GM12878 (cell line): ENCODE data around the gene CILP. TPM values are rescaled to one million over a fixed set of nuclear protein-coding genes. Genes with fewer than 3 reads are reported as not detected.

Source experiments
- ATAC-seq: fragments of 200-7000 bp; cut with Tn5 transposase; 3 replicates; pipeline ENCODE4 v1.9.1; 2020; ENCODE audit warnings: mild to moderate bottlenecking, moderate library complexity
- BruUV-seq: library from RNA; stranded (reverse); fragments of 400-500 nt; replicated peaks from 2 replicates; lab custom pipeline; 2021; lab: Mats Ljungman, UMichigan
- CTCF ChIA-PET: fragments of 300-600 bp; sonication (Branson Sonifier 250); formaldehyde crosslinking; extraction: SDS; loops from one replicate; lab custom pipeline; 2021; ENCODE audit warnings: inconsistent platforms; lab: Yijun Ruan, JAX
- POLR2A ChIA-PET: fragments of 350-600 bp; formaldehyde crosslinking; extraction: SDS; loops from one replicate; lab custom pipeline; 2021; ENCODE audit warnings: inconsistent platforms; lab: Charles Lee
- RAD21 ChIA-PET: fragments of 300-600 bp; sonication (Branson Sonifier 250); formaldehyde crosslinking; loops from one replicate; lab custom pipeline; 2023; ENCODE audit warnings: antibody characterized with exemption; ENCODE audit not compliant: unreplicated experiment; lab: Charles Lee
- SMC1A ChIA-PET: fragments of 300-600 bp; sonication (Branson Sonifier 250); formaldehyde crosslinking; loops from one replicate; lab custom pipeline; 2023; ENCODE audit not compliant: unreplicated experiment, uncharacterized antibody; lab: Charles Lee
- DNase-seq: peaks from one replicate; pipeline ENCODE4 v3.0.0-alpha.2; 2011; ENCODE audit warnings: low read depth, low spot score
- FAIRE-seq: peaks from 3 replicates; lab custom pipeline; 2011; peaks lifted over from hg19 to GRCh38; lab: Jason Lieb, UNC
- H2AFZ ChIP-seq: 2 replicates; pipeline ENCODE4 v1.6.0; 2011; ENCODE audit warnings: low read depth, low read length, control low read depth; ENCODE audit not compliant: control insufficient read depth
- H3K27ac ChIP-seq: 2 replicates; pipeline ENCODE4 v1.5.1; 2011; ENCODE audit warnings: control low read depth; ENCODE audit not compliant: control insufficient read depth, insufficient read depth
- H3K27me3 ChIP-seq, 2 experiments: replicated peaks in 1 of 2; 2 replicates each; pipeline versions ENCODE4 v1.6.0 to v1.6.1; 2011; ENCODE audit warnings: low read length in 1 of 2; ENCODE audit not compliant: control insufficient read depth in 2 of 2, insufficient read depth in 2 of 2
- H3K36me3 ChIP-seq, 2 experiments: 2 replicates each; pipeline ENCODE4 v1.5.1; 2011; ENCODE audit warnings: low read length in 1 of 2; ENCODE audit not compliant: control insufficient read depth in 2 of 2, insufficient read depth in 2 of 2
- H3K4me1 ChIP-seq: 2 replicates; pipeline ENCODE4 v1.6.1; 2011; ENCODE audit warnings: mild to moderate bottlenecking, low read length, moderate library complexity, mixed read lengths; ENCODE audit not compliant: control insufficient read depth, insufficient read depth
- H3K4me2 ChIP-seq: 2 replicates; pipeline ENCODE4 v1.6.0; 2011; ENCODE audit warnings: control low read depth; ENCODE audit not compliant: control insufficient read depth, insufficient read depth
- H3K4me3 ChIP-seq: fragments of 200-600 bp; sonication (generic); 2 replicates; pipeline ENCODE4 v1.5.1; 2016
- H3K79me2 ChIP-seq: 2 replicates; pipeline ENCODE4 v1.6.0; 2011; ENCODE audit warnings: low read length; ENCODE audit not compliant: control insufficient read depth, insufficient read depth
- H3K9ac ChIP-seq: 2 replicates; pipeline ENCODE4 v1.8.0; 2011; ENCODE audit warnings: low read length, control low read depth, mixed read lengths; ENCODE audit not compliant: control insufficient read depth, insufficient read depth
- H3K9me3 ChIP-seq: replicated peaks from 3 replicates; pipeline ENCODE4 v1.5.1; 2011; ENCODE audit warnings: mild to moderate bottlenecking, low read length; ENCODE audit not compliant: control insufficient read depth, insufficient read depth
- H4K20me1 ChIP-seq: 2 replicates; pipeline ENCODE4 v1.6.0; 2011; ENCODE audit not compliant: control insufficient read depth, insufficient read depth
- CBX3 ChIP-seq: fragments of 200-600 bp; sonication (generic); IDR thresholded peaks from 2 replicates; pipeline ENCODE4 v1.6.1; 2016; ENCODE audit warnings: low read depth, borderline replicate concordance
- ESRRA ChIP-seq: IDR thresholded peaks from 2 replicates; pipeline ENCODE4 v1.6.1; 2012; ENCODE audit warnings: mild to moderate bottlenecking, low read length, improper control_type of control experiment
- FOXK2 ChIP-seq: fragments of 450-650 bp; IDR thresholded peaks from 2 replicates; pipeline ENCODE4 v1.6.1; 2017; ENCODE audit warnings: mild to moderate bottlenecking, moderate library complexity
- RAD51 ChIP-seq: fragments of 450-650 bp; IDR thresholded peaks from 2 replicates; pipeline ENCODE4 v1.6.1; 2016; ENCODE audit warnings: moderate library complexity, mild to moderate bottlenecking, inconsistent platforms
- RFX5 ChIP-seq: IDR thresholded peaks from 2 replicates; pipeline ENCODE4 v1.6.1; 2011; ENCODE audit warnings: low read depth, low read length, improper control_type of control experiment
- STAT3 ChIP-seq: IDR thresholded peaks from 2 replicates; pipeline ENCODE4 v1.6.1; 2011; ENCODE audit warnings: low read depth, low read length, improper control_type of control experiment
- ZNF622 ChIP-seq: fragments of 450-650 bp; IDR thresholded peaks from 2 replicates; pipeline ENCODE4 v1.6.1; 2017; ENCODE audit warnings: mild to moderate bottlenecking, inconsistent platforms
- WGBS: methylation state at CpG from one replicate; pipeline ENCODE4 v1.1.6; 2016; ENCODE audit warnings: low lambda C conversion rate; ENCODE audit not compliant: insufficient replicate concordance, insufficient coverage; ENCODE audit errors: missing lambda C conversion rate; 5-methylcytosine and 5-hydroxymethylcytosine counted together
- in situ Hi-C: fragments of 300-500 bp; cut with MboI; formaldehyde crosslinking; loops from 9 replicates; pipeline ENCODE4 v1.14.3; 2018; ENCODE audit warnings: mixed read lengths
- intact Hi-C: fragments of 100-400 bp; cut with micrococcal nuclease; formaldehyde crosslinking; loops from one replicate; pipeline ENCODE4 v1.14.2; 2022; ENCODE audit not compliant: unreplicated experiment
- polyA plus RNA-seq, 11 experiments: library from polyadenylated mRNA; depleted of rRNA in 4 of 11; unstranded in 6 of 11; stranded (reverse) in 5 of 11; fragments of >200 nt; fragmentation: Nextera tagmentation in 4 of 11; fragmentation: Illumina TruSeq in 1 of 11; extraction: Ambion mirVana in 4 of 11; extraction: Trizol in 1 of 11; gene quantifications; 1 replicate in 1 of 11; 2 replicates in 10 of 11; pipeline versions ENCODE4 v1.2.1 to v1.2.3, GENCODE V29; 2011 to 2016; ENCODE audit warnings: inconsistent platforms in 2 of 11, missing spikeins in 2 of 11, low read depth in 1 of 11
- total RNA-seq, 4 experiments: library from RNA; depleted of rRNA in 3 of 4; stranded (reverse); fragments of >200 nt in 3 of 4; fragmentation: Illumina TruSeq in 1 of 4; extraction: Trizol in 1 of 4; gene quantifications; 2 replicates each; pipeline versions ENCODE4 v1.2.1 to v1.2.3, GENCODE V29; 2013 to 2021
- TF ChIP-seq, protein P1 (sequence below): fragments of 450-650 bp; IDR thresholded peaks from 2 replicates; pipeline ENCODE4 v1.6.1; 2017; ENCODE audit warnings: mild to moderate bottlenecking, low read depth, inconsistent platforms; ENCODE audit not compliant: poor library complexity, severe bottlenecking
- TF ChIP-seq, protein P2 (sequence below): IDR thresholded peaks from 2 replicates; pipeline ENCODE4 v1.6.1; 2012; ENCODE audit warnings: low read length, inconsistent platforms
- TF ChIP-seq, protein P3 (sequence below): fragments of 450-650 bp; conservative IDR thresholded peaks from 2 replicates; pipeline ENCODE4 v1.6.1; 2017; ENCODE audit warnings: mild to moderate bottlenecking, moderate library complexity

The CILP gene
- total and polyA plus RNA-seq, 10 of the 15 experiments (the other 5 are each of a cell fraction or from before 2014, with no cell fraction given), result 0.03 to 0.06 (median 0.04) TPM; not detected in 4

DNA sequence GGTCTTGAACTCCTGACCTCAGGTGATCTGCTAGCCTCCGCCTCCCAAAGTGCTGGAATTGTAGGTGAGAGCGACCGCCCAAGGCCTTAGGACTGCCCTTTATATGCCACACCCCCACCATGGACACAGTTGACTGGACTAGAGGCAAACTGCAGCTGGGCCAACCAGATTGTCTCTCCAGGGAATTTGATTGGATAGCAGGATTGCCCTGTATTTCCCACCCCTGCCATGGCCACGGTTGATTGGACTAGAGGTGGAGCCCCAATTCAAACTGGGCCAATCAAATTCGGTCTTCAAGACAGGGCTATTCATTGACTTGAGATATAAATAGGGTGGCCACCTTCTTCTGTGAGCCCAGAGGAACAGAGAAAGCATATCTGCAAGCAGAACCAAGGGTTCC lies 19.3 kb downstream of the CILP start:
- Histone ChIP-seq H3K79me2 (no peaks in the 10 kb centered on the region), H2AFZ (no peak overlapping the region), H4K20me1 (no peaks in the 10 kb centered on the region), H3K27me3 (no peaks in the 10 kb centered on the region), H3K4me3 (no peak overlapping the region), H3K9me3 (no peaks in the 10 kb centered on the region), H3K4me2 (no peak overlapping the region), H3K36me3 (no peaks in the 10 kb centered on the region), H3K27ac (no peak overlapping the region), H3K9ac (no peak overlapping the region), H3K4me1 (no peaks in the 10 kb centered on the region)
- FAIRE-seq (no peak), DNase-seq (no peak), ATAC-seq (peak; percentile 56)
- intact Hi-C loops (no loop called here), in situ Hi-C loops (no loop called here)
- BruUV-seq, result no TSS peak
- ChIA-PET CTCF (interaction anchor here (0.7 to 2.3 kb wide), 2 partner anchors 79 to 106 kb away, joined by 3 to 7 read pairs; no protein-coding TSS in a partner anchor), SMC1A (no interaction called here), POLR2A (no interaction called here), RAD21 (no interaction called here)
- TF ChIP-seq RFX5 (no peak), FOXK2 (no peak), CBX3 (no peak), ESRRA (no peak), ZNF622 (no peak), STAT3 (no peak), RAD51 (no peak)
- TF ChIP-seq, protein P1, sequence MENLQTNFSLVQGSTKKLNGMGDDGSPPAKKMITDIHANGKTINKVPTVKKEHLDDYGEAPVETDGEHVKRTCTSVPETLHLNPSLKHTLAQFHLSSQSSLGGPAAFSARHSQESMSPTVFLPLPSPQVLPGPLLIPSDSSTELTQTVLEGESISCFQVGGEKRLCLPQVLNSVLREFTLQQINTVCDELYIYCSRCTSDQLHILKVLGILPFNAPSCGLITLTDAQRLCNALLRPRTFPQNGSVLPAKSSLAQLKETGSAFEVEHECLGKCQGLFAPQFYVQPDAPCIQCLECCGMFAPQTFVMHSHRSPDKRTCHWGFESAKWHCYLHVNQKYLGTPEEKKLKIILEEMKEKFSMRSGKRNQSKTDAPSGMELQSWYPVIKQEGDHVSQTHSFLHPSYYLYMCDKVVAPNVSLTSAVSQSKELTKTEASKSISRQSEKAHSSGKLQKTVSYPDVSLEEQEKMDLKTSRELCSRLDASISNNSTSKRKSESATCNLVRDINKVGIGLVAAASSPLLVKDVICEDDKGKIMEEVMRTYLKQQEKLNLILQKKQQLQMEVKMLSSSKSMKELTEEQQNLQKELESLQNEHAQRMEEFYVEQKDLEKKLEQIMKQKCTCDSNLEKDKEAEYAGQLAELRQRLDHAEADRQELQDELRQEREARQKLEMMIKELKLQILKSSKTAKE, result no peak
- TF ChIP-seq, protein P2, sequence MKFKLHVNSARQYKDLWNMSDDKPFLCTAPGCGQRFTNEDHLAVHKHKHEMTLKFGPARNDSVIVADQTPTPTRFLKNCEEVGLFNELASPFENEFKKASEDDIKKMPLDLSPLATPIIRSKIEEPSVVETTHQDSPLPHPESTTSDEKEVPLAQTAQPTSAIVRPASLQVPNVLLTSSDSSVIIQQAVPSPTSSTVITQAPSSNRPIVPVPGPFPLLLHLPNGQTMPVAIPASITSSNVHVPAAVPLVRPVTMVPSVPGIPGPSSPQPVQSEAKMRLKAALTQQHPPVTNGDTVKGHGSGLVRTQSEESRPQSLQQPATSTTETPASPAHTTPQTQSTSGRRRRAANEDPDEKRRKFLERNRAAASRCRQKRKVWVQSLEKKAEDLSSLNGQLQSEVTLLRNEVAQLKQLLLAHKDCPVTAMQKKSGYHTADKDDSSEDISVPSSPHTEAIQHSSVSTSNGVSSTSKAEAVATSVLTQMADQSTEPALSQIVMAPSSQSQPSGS, result no peak
- TF ChIP-seq, protein P3, sequence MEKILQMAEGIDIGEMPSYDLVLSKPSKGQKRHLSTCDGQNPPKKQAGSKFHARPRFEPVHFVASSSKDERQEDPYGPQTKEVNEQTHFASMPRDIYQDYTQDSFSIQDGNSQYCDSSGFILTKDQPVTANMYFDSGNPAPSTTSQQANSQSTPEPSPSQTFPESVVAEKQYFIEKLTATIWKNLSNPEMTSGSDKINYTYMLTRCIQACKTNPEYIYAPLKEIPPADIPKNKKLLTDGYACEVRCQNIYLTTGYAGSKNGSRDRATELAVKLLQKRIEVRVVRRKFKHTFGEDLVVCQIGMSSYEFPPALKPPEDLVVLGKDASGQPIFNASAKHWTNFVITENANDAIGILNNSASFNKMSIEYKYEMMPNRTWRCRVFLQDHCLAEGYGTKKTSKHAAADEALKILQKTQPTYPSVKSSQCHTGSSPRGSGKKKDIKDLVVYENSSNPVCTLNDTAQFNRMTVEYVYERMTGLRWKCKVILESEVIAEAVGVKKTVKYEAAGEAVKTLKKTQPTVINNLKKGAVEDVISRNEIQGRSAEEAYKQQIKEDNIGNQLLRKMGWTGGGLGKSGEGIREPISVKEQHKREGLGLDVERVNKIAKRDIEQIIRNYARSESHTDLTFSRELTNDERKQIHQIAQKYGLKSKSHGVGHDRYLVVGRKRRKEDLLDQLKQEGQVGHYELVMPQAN, result no peak
- 57% methylated on average over 5 of the region's 5 CpGs for WGBS
